ENCODE results near the gene GALK1. TPM values are rescaled to one million over a fixed set of nuclear protein-coding genes. Genes with fewer than 3 reads are reported as not detected.

Gene GALK1
- total RNA-seq, 1 experiment from 2014 or later = 36.7 TPM

DNA sequence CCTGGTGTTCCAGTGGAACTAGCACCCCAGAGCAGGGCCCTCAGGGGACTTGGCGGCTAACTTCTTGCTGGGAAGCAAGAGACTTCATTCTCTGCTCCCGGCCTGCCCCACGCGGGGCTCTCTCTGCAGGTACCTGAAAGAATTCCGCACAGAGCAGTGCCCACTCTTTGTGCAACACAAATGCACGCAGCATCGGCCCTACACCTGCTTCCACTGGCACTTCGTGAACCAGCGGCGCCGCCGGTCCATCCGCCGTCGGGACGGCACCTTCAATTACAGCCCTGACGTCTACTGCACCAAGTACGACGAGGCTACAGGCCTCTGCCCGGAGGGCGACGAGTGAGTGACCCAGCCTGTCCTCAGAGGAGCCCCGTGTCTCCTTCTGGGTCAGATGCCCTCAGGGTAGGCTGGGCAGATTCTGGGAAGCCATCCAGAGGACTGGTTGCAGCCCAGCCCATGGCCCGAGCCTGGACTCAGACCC is 44.7 kb upstream of the GALK1 start:
- H3K27ac Mint-ChIP-seq = no peak overlapping the region; a peak in 1 of 7 replicates
- H3K27me3 Mint-ChIP-seq (ENCODE audit: low read depth) = no peaks in the 10 kb centered on the region
- no CpG with 5 or more reads among the region's 24 CpGs for WGBS (ENCODE audit: extremely low coverage, insufficient read length, low lambda C conversion rate)
- no peak overlapping the region for H2BK5ac ChIP-seq (ENCODE audit: insufficient read length, low read length)
- peaks cover 6 to 45% (median 35%) of the 10 kb centered on the region in 3 experiments; a peak in 6 of 7 replicates for H3K36me3 Mint-ChIP-seq (ENCODE audit: insufficient read depth in 1 of 3, low read depth in 3 of 3)
- H3K4me1 Mint-ChIP-seq = no peaks in the 10 kb centered on the region
- no peak overlapping the region for H3K9ac ChIP-seq (ENCODE audit: extremely low read depth, insufficient read length, low read length)
- H3K18ac ChIP-seq (ENCODE audit: insufficient read length, low read depth, low read length) = no peak overlapping the region
- H3K27me3 ChIP-seq (ENCODE audit: insufficient read depth, low read length) = no peaks in the 10 kb centered on the region
- H2AK5ac ChIP-seq (ENCODE audit: insufficient read length, low read length) = no peak overlapping the region
- H4K8ac ChIP-seq (replicated peaks; ENCODE audit: insufficient read length, low read depth, low read length) = no peak overlapping the region
- no peak overlapping the region for H3K14ac ChIP-seq (ENCODE audit: insufficient read depth, low read length)
- H3K23me2 ChIP-seq (ENCODE audit: insufficient read length, low read depth, low read length, poor library complexity, severe bottlenecking) = no peaks in the 10 kb centered on the region
- no peak overlapping the region for H3K4ac ChIP-seq (ENCODE audit: low read depth, low read length)
- no peaks in the 10 kb centered on the region for H3K9me3 Mint-ChIP-seq
- H3K27ac ChIP-seq (ENCODE audit: insufficient read length, low read depth, low read length) = no peak overlapping the region
- H2BK12ac ChIP-seq (ENCODE audit: insufficient read length, low read depth, low read length) = no peak overlapping the region
- no peak overlapping the region for H2BK15ac ChIP-seq (ENCODE audit: low read depth, low read length)
- no peak overlapping the region for H2BK20ac ChIP-seq (ENCODE audit: low read depth, low read length, poor library complexity, severe bottlenecking)
- no peaks in the 10 kb centered on the region for H3K79me2 ChIP-seq (ENCODE audit: insufficient read depth, low read length)
- DNase-seq = peak; percentile 28
- no peak overlapping the region for H3K4me3 Mint-ChIP-seq
- no peak for TF ChIP-seq CTCF (conservative IDR thresholded peaks at IDR 0.05)
- H3K79me1 ChIP-seq (ENCODE audit: insufficient read depth, low read depth, low read length, poor library complexity, severe bottlenecking) = no peaks in the 10 kb centered on the region
- H3K56ac ChIP-seq (ENCODE audit: insufficient read length, low read depth, low read length) = no peak overlapping the region
- H3K4me2 ChIP-seq (ENCODE audit: insufficient read depth, insufficient read length, low read length) = no peak overlapping the region
- no peaks in the 10 kb centered on the region for H3K9me3 ChIP-seq (ENCODE audit: control insufficient read depth, low read depth, low read length)
- no peak overlapping the region for H4K91ac ChIP-seq (ENCODE audit: insufficient read length, low read depth, low read length)
- H4K5ac ChIP-seq (ENCODE audit: insufficient read length, low read depth, low read length) = no peak overlapping the region
- no peaks in the 10 kb centered on the region for H4K20me1 ChIP-seq (ENCODE audit: control insufficient read depth, insufficient read depth, insufficient read length)
- H3T11ph ChIP-seq (ENCODE audit: low read length) = no peak overlapping the region
- H3K23ac ChIP-seq (ENCODE audit: insufficient read length, low read depth, low read length) = no peak overlapping the region
- no peaks in the 10 kb centered on the region for H3K4me1 ChIP-seq (ENCODE audit: insufficient read depth, low read length)
- H2AFZ ChIP-seq (ENCODE audit: low read length) = no peak overlapping the region
- H2BK120ac ChIP-seq (ENCODE audit: low read depth, low read length, poor library complexity, severe bottlenecking) = no peak overlapping the region
